ENCODE results near the gene SKIC3.

- TF ChIP-seq EZH2phosphoT487 (conservative IDR thresholded peaks at IDR 0.05; ENCODE audit: low read length) = no peak
- TF ChIP-seq CTCF (IDR thresholded peaks at IDR 0.05; ENCODE audit: insufficient read depth, low read length, poor library complexity, severe bottlenecking) = no peak
These were observed 10.6 kb upstream of the SKIC3 start for GRCh38 chr5:95565280-95565920.
